Fibroblast of gingiva (primary cell): ENCODE data around the gene CAPN5.

Experiments
- DNase-seq: peaks from one replicate; pipeline ENCODE4 v3.0.0-alpha.2; 2011; ENCODE audit warnings: low read depth

The CAPN5 gene

GRCh38 chr11:77136074-77136473 lies 69.3 kb downstream of the CAPN5 start:
- peak; percentile 15 for DNase-seq

- DNase-seq: no peak
Observed at GRCh38 chr11:77136784-77137420, 70.1 kb downstream of the CAPN5 start.

GRCh38 chr11:77137421-77137820 lies 70.7 kb downstream of the CAPN5 start:
- no peak for DNase-seq

GRCh38 chr11:77138106-77138649 lies 71.4 kb downstream of the CAPN5 start:
- DNase-seq: no peak

GRCh38 chr11:77139201-77139600 lies 72.4 kb downstream of the CAPN5 start:
- no peak for DNase-seq

GRCh38 chr11:77140231-77140851 lies 73.6 kb downstream of the CAPN5 start:
- no peak for DNase-seq

- DNase-seq: no peak
Observed at GRCh38 chr11:77141034-77141433, 74.3 kb downstream of the CAPN5 start.

GRCh38 chr11:77141475-77141874 lies 74.7 kb downstream of the CAPN5 start:
- no peak for DNase-seq

GRCh38 chr11:77142091-77142975 lies 75.6 kb downstream of the CAPN5 start:
- no peak for DNase-seq

- no peak for DNase-seq
Observed at GRCh38 chr11:77143405-77144020, 76.7 kb downstream of the CAPN5 start.

- no peak for DNase-seq
Observed at GRCh38 chr11:77144196-77144856, 77.6 kb downstream of the CAPN5 start.

- no peak for DNase-seq
Observed at GRCh38 chr11:77144857-77145428, 78.2 kb downstream of the CAPN5 start.

GRCh38 chr11:77146261-77147035 lies 79.7 kb downstream of the CAPN5 start:
- DNase-seq: no peak

- DNase-seq: no peak
Observed at GRCh38 chr11:77147036-77147315, 80.2 kb downstream of the CAPN5 start.

GRCh38 chr11:77147668-77148321 lies 81.0 kb downstream of the CAPN5 start:
- no peak for DNase-seq

- DNase-seq: no peak
Observed at GRCh38 chr11:77148963-77149715, 82.4 kb downstream of the CAPN5 start.

- DNase-seq: no peak
Observed at GRCh38 chr11:77149716-77150392, 83.1 kb downstream of the CAPN5 start.

GRCh38 chr11:77150836-77151235 lies 84.1 kb downstream of the CAPN5 start:
- DNase-seq: no peak
